Testis (tissue), 3 donors: Measurements from ENCODE around the gene AASDHPPT. TPM values are rescaled to one million over a fixed set of nuclear protein-coding genes. Genes with fewer than 3 reads are reported as not detected.

Experiments
- DNase-seq: peaks from one replicate; pipeline ENCODE4 v3.0.0-alpha.2; 2019
- H3K27ac ChIP-seq, 2 donors: fragments of 200-600 bp; sonication (generic); one replicate each; pipeline ENCODE4 v1.5.1; 2019
- H3K27me3 ChIP-seq: fragments of 200-600 bp; sonication (generic); one replicate; pipeline ENCODE4 v1.5.1; 2019
- H3K36me3 ChIP-seq: fragments of 200-600 bp; sonication (generic); one replicate; pipeline ENCODE4 v1.5.1; 2017; ENCODE audit warnings: low read depth; ENCODE audit errors: missing control alignments
- H3K4me1 ChIP-seq: fragments of 200-600 bp; sonication (generic); one replicate; pipeline ENCODE4 v1.5.1; 2019
- H3K4me3 ChIP-seq, 2 donors: fragments of 200-600 bp; sonication (generic); one replicate each; pipeline ENCODE4 v1.5.1; 2017 to 2019
- H3K9me3 ChIP-seq: fragments of 200-600 bp; sonication (generic); one replicate; pipeline ENCODE4 v1.5.1; 2017
- POLR2A ChIP-seq: fragments of 450-650 bp; IDR thresholded peaks from one replicate; pipeline ENCODE4 v1.6.1; 2017; ENCODE audit warnings: antibody characterized with exemption, mild to moderate bottlenecking, moderate library complexity
- WGBS, 2 donors: methylation state at CpG; one replicate each; pipeline ENCODE4 v1.1.5; 2018; 5-methylcytosine and 5-hydroxymethylcytosine counted together
- intact Hi-C: fragments of 100-400 bp; cut with DNase I; formaldehyde crosslinking; loops from one replicate; pipeline ENCODE4 v1.15.1; 2023; ENCODE audit warnings: low total_unique reads
- polyA plus RNA-seq: library from polyadenylated mRNA; stranded (reverse); fragments of 350-450 nt; fragmentation: Illumina TruSeq; extraction: RNeasy Lipid Tissue Mini Kit (QIAGEN cat#74804); gene quantifications from one replicate; pipeline ENCODE4 v1.2.3, GENCODE V29; 2014; ENCODE audit warnings: low read depth, low replicate concordance; ENCODE audit not compliant: insufficient read depth
- total RNA-seq, 2 donors: library from RNA; depleted of rRNA; stranded (reverse); fragments of >200 nt; gene quantifications; one replicate each; pipeline ENCODE4 v1.2.3, GENCODE V29; 2016
- TF ChIP-seq, protein P1 (sequence below), 3 experiments: fragments of 450-650 bp in 2 of 3; fragments of 200-600 bp in 1 of 3; sonication (generic) in 1 of 3; IDR thresholded peaks; one replicate each; pipeline ENCODE4 v1.5.1; 2016 to 2019; ENCODE audit warnings: antibody characterized with exemption in 3 of 3, mild to moderate bottlenecking in 2 of 3, moderate library complexity in 1 of 3

The AASDHPPT gene
- total and polyA plus RNA-seq, 3 donors from 2014 or later: 52.2 to 72.3 (median 56.7) TPM

DNA sequence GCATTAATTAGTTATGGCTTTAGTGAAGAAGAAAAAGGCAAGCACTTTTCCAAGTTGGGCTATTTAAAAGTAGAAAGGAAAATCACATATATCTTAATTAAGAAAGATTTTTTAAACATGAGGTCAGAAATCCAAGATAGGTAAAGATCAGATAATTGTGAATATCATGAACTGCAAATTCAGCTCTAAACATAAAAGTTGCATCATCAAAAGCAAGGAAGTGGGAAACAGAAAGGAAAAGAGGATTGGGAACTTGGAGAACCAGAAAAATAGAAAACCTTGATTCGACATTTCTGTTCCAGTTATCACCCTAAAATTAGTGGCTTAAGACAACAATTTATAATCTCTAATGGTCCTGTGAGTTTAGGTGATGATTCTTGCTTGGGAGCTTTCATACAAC lies 17.8 kb upstream of the AASDHPPT start:
- no peaks in the 10 kb centered on the region for H3K27me3 ChIP-seq
- TF ChIP-seq POLR2A: no peak
- TF ChIP-seq, protein P1, sequence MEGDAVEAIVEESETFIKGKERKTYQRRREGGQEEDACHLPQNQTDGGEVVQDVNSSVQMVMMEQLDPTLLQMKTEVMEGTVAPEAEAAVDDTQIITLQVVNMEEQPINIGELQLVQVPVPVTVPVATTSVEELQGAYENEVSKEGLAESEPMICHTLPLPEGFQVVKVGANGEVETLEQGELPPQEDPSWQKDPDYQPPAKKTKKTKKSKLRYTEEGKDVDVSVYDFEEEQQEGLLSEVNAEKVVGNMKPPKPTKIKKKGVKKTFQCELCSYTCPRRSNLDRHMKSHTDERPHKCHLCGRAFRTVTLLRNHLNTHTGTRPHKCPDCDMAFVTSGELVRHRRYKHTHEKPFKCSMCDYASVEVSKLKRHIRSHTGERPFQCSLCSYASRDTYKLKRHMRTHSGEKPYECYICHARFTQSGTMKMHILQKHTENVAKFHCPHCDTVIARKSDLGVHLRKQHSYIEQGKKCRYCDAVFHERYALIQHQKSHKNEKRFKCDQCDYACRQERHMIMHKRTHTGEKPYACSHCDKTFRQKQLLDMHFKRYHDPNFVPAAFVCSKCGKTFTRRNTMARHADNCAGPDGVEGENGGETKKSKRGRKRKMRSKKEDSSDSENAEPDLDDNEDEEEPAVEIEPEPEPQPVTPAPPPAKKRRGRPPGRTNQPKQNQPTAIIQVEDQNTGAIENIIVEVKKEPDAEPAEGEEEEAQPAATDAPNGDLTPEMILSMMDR (IDR thresholded peaks at IDR 0.05): no peak
- WGBS, 2 donors: 81 to 93% methylated on average over 1 of the region's 1 CpG
- no peak overlapping the region for H3K27ac ChIP-seq
- no peak for DNase-seq
- intact Hi-C loops: no loop called here
- H3K4me1 ChIP-seq: no peaks in the 10 kb centered on the region
- H3K36me3 ChIP-seq: no peaks in the 10 kb centered on the region
- H3K4me3 ChIP-seq: no peak overlapping the region
- no peaks in the 10 kb centered on the region for H3K9me3 ChIP-seq

DNA sequence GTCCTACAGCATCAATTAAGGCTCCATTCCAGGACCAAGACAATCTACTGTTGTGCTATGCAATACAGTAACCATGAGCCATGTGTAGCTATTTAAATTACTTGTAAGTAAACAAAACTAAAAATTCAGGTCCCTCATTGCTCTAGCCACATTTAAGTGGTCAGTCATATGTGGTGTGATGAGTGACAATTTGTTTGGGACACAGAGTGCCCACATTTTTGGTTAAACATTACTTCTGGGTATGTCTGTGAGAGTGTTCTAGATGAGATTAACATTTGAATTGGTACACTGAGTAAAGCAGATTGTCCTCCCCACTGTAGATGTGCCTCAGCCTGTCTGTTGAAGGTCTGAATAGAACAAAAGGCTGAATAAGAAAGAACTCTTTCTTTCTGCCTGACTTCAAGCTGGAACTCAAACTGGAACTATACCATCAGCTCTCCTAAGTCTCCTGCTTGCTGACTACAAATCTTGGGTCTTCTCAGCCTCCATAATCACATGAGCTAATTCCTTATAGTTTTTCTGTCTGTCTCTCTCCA lies 16.1 kb upstream of the AASDHPPT start:
- Histone ChIP-seq H3K27ac (no peak overlapping the region), H3K4me1 (no peaks in the 10 kb centered on the region), H3K9me3 (no peaks in the 10 kb centered on the region), H3K36me3 (no peaks in the 10 kb centered on the region), H3K27me3 (no peaks in the 10 kb centered on the region), H3K4me3 (no peak overlapping the region)
- no peak for TF ChIP-seq POLR2A
- TF ChIP-seq, protein P1 (IDR thresholded peaks at IDR 0.05): no peak
- intact Hi-C loops: no loop called here
- no peak for DNase-seq

DNA sequence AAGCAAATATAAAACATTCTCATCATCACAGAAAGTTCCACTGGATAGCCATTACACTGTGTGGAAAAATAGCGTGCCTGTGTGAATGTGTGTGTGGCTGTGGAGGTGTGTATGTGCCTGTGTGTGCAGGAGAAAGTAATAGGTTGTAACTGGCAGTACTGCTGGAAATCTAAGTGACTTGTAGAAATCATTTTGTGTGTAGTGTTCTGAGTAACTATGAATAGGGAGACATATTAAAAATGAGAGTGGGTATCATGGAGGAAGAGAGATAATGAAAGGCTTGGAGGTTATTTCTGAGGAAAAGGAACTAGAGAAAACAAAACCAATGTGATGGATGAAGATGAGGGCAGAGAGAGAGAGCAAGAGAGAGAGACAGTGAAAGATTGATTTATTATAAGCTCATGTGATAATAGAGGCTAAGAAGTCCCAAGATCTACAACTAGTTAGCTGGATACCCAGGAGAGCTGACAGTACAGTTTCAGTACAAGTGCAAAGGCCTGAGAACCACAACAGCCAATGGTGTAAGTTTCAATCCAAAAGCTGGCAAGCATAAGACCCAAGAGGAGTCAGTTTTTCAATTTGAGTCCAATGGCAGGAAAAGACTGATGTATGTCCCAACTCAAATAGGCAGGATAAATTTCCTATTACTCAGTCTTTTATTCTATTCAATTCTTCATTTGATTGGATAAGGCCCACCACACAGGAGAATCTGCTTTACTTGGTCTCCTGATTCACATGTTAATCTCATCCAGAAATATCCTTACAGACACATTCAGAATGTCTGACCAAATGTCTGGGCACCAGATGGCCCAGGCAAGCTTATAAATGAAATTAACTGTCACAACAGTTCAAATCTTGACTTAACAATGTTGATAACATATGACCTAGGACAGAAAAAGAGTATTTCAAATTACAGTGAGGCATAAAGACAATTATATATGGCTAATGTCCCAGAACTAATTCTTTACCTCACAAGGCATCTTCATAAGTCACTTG lies 15.2 kb upstream of the AASDHPPT start:
- Histone ChIP-seq H3K4me1 (no peaks in the 10 kb centered on the region), H3K36me3 (no peaks in the 10 kb centered on the region), H3K4me3 (no peak overlapping the region), H3K9me3 (no peaks in the 10 kb centered on the region), H3K27me3 (no peaks in the 10 kb centered on the region), H3K27ac (no peak overlapping the region)
- no peak for DNase-seq
- 96 to 98% methylated on average over 1 of the region's 1 CpG for WGBS, 2 donors
- TF ChIP-seq POLR2A: no peak
- TF ChIP-seq, protein P1 (IDR thresholded peaks at IDR 0.05): no peak
- intact Hi-C loops: no loop called here

GRCh38 chr11:106063009-106063408 lies 14.5 kb upstream of the AASDHPPT start:
- no peaks in the 10 kb centered on the region for H3K4me1 ChIP-seq
- no peaks in the 10 kb centered on the region for H3K36me3 ChIP-seq
- no peak for DNase-seq
- intact Hi-C loops: no loop called here
- no peak overlapping the region for H3K27ac ChIP-seq
- H3K4me3 ChIP-seq: no peak overlapping the region
- no peaks in the 10 kb centered on the region for H3K27me3 ChIP-seq
- no peaks in the 10 kb centered on the region for H3K9me3 ChIP-seq
- TF ChIP-seq POLR2A: no peak
- TF ChIP-seq, protein P1 (IDR thresholded peaks at IDR 0.05): no peak
